HS-5 (cell line): ENCODE results near the gene FAM83E.
A peak's percentile ranks its signal among the peaks of the same experiment; 100 is the strongest.
"Not testable (repeated sequence)": the region's sequence is repeated elsewhere in the genome, so short reads cannot be mapped to it uniquely, and the experiment has no call there.

ENCODE experiments used
- DNase-seq: peaks from one replicate; pipeline ENCODE4 v3.0.0-alpha.2; 2012; ENCODE audit warnings: low read depth

Gene FAM83E

GRCh38 chr19:48614436-48615230, at the start of gene FAM83E:
TSS of gene FAM83E (minus strand) at chr19:48615076. CDS start at chr19:48613372, 1,704 bp downstream.
- DNase-seq = no peak

- DNase-seq = no peak
Observed at GRCh38 chr19:48664476-48664875, 49.6 kb upstream of the FAM83E start.

GRCh38 chr19:48663667-48664066, 48.8 kb upstream of the FAM83E start:
- no peak for DNase-seq

- no peak for DNase-seq
Observed at GRCh38 chr19:48661711-48662090, 46.8 kb upstream of the FAM83E start.

- peak; percentile 91 for DNase-seq
Observed at GRCh38 chr19:48660852-48661710, 46.2 kb upstream of the FAM83E start.

GRCh38 chr19:48659768-48660167, 44.9 kb upstream of the FAM83E start:
- no peak for DNase-seq

GRCh38 chr19:48658483-48658882, 43.6 kb upstream of the FAM83E start:
- DNase-seq = no peak

GRCh38 chr19:48657828-48658227, 43.0 kb upstream of the FAM83E start:
- DNase-seq = not testable (repeated sequence)

- DNase-seq = peak; percentile 94
Observed at GRCh38 chr19:48656840-48657474, 42.1 kb upstream of the FAM83E start.

GRCh38 chr19:48654299-48655059, 39.6 kb upstream of the FAM83E start:
- no peak for DNase-seq

GRCh38 chr19:48651683-48652048, 36.8 kb upstream of the FAM83E start:
- no peak for DNase-seq

GRCh38 chr19:48650974-48651682, 36.3 kb upstream of the FAM83E start:
- no peak for DNase-seq

- DNase-seq = no peak
Observed at GRCh38 chr19:48648134-48648533, 33.3 kb upstream of the FAM83E start.

- DNase-seq = no peak
Observed at GRCh38 chr19:48646722-48647216, 31.9 kb upstream of the FAM83E start.

- DNase-seq = no peak
Observed at GRCh38 chr19:48646001-48646721, 31.3 kb upstream of the FAM83E start, which contains the start of gene CA11. TSS of gene CA11 (minus strand) at chr19:48646187. CDS start at chr19:48645632, 555 bp downstream.

- no peak for DNase-seq
Observed at GRCh38 chr19:48645620-48646000, 30.7 kb upstream of the FAM83E start.

GRCh38 chr19:48644839-48645619, 30.2 kb upstream of the FAM83E start:
- no peak for DNase-seq

GRCh38 chr19:48644355-48644754, 29.5 kb upstream of the FAM83E start:
- DNase-seq = no peak

- DNase-seq = no peak
Observed at GRCh38 chr19:48642862-48643261, 28.0 kb upstream of the FAM83E start.

- no peak for DNase-seq
Observed at GRCh38 chr19:48641850-48642249, 27.0 kb upstream of the FAM83E start.
